Measurements from ENCODE around the gene ADAM11.

GRCh38 chr17:44751331-44751730 is 7.5 kb upstream of the ADAM11 start:
- no peak for TF ChIP-seq CTCF (conservative IDR thresholded peaks at IDR 0.05)
- TF ChIP-seq ZFX (IDR thresholded peaks at IDR 0.05): no peak

Measured in C4-2B (cell line).